ENCODE results near the gene ZNF862.

The ZNF862 gene

GRCh38 chr7:149838224-149838991 lies at the start of gene ZNF862:
Gene ZNF862, plus strand, starts transcription at chr7:149838375. Its CDS starts 237 bp downstream, at chr7:149838612.
- DNase-seq, result peak; percentile 95

- no peak for DNase-seq
These were observed 49.1 kb upstream of the ZNF862 start for GRCh38 chr7:149789101-149789500.

- DNase-seq, result no peak
These were observed 48.0 kb upstream of the ZNF862 start for GRCh38 chr7:149790146-149790548.

- DNase-seq, result no peak
These were observed 47.3 kb upstream of the ZNF862 start for GRCh38 chr7:149790754-149791360.

GRCh38 chr7:149791411-149792219 lies 46.6 kb upstream of the ZNF862 start:
- no peak for DNase-seq

GRCh38 chr7:149792220-149792595 lies 46.0 kb upstream of the ZNF862 start:
- no peak for DNase-seq

GRCh38 chr7:149793261-149793660 lies 44.9 kb upstream of the ZNF862 start:
- DNase-seq, result no peak

- no peak for DNase-seq
These were observed 43.5 kb upstream of the ZNF862 start for GRCh38 chr7:149794661-149795060.

GRCh38 chr7:149795126-149795525 lies 43.0 kb upstream of the ZNF862 start:
- no peak for DNase-seq

GRCh38 chr7:149796287-149796860 lies 41.8 kb upstream of the ZNF862 start:
- DNase-seq, result no peak

- no peak for DNase-seq
These were observed 40.4 kb upstream of the ZNF862 start for GRCh38 chr7:149797771-149798170.

- no peak for DNase-seq
These were observed 38.6 kb upstream of the ZNF862 start for GRCh38 chr7:149799397-149800168.

- DNase-seq, result no peak
These were observed 38.0 kb upstream of the ZNF862 start for GRCh38 chr7:149800169-149800555.

- no peak for DNase-seq
These were observed 37.1 kb upstream of the ZNF862 start for GRCh38 chr7:149801002-149801566.

- DNase-seq, result no peak
These were observed 36.4 kb upstream of the ZNF862 start for GRCh38 chr7:149801816-149802215.

- no peak for DNase-seq
These were observed 35.2 kb upstream of the ZNF862 start for GRCh38 chr7:149802966-149803365.

GRCh38 chr7:149803551-149804074 lies 34.6 kb upstream of the ZNF862 start:
- no peak for DNase-seq

GRCh38 chr7:149804106-149804505 lies 34.1 kb upstream of the ZNF862 start:
- DNase-seq, result no peak

- no peak for DNase-seq
These were observed 31.4 kb upstream of the ZNF862 start for GRCh38 chr7:149806726-149807125.

- no peak for DNase-seq
These were observed 29.9 kb upstream of the ZNF862 start for GRCh38 chr7:149808311-149808710.

- DNase-seq, result no peak
These were observed 29.0 kb upstream of the ZNF862 start for GRCh38 chr7:149809215-149809614.

- DNase-seq, result no peak
These were observed 27.0 kb upstream of the ZNF862 start for GRCh38 chr7:149811221-149811620.

All from GF-D8 (cell line).